ENCODE results near the gene SERF2.
"Not testable (repeated sequence)": the region's sequence is repeated elsewhere in the genome, so short reads cannot be mapped to it uniquely, and the experiment has no call there.

SERF2 gene

GRCh38 chr15:43794269-43795037, 2.3 kb downstream of the SERF2 start:
- DNase-seq, result no peak

- DNase-seq, result no peak
Measured at GRCh38 chr15:43795197-43795596, 3.1 kb downstream of the SERF2 start.

DNA sequence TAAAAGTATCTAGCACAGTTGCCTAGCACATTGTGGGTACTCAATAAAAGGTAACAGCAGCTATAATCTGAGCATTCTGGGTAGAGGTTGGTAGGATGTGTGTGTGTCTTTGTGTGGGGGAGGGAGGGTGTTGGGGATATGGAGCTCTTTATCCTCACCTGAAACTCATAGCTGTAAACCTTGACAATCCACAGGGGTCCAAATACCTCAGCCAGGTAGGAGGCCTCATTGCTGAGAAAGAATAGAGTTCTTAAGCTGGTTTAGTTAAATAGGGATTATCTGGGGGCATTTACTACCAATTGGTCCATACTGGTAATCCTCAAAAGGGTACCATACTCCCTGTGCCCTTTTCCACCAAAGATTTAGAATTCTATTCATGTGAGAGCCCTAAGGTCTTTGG, 3.9 kb downstream of the SERF2 start:
- DNase-seq, result no peak

DNA sequence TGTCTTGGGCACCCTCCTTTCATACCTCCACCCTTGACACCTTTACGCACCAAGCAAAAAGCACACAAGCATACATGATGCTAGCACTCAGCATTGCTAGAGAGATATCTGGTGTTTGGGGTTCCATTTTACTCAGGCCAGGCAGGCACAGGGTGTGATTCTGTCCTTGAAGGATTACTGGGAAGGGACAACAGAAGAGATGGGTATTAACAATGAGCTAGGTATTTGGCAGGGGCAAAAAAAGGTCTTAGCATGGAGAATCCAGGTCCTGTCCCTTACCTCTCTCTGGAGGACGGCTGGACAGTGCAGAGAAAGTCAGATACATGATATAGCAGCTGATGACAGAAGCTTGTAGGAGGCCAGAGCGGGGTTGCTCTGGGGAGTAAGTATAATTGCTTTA, 4.4 kb downstream of the SERF2 start:
- no peak for DNase-seq

- DNase-seq, result no peak
Measured at GRCh38 chr15:43799209-43799944, 7.3 kb downstream of the SERF2 start.

DNA sequence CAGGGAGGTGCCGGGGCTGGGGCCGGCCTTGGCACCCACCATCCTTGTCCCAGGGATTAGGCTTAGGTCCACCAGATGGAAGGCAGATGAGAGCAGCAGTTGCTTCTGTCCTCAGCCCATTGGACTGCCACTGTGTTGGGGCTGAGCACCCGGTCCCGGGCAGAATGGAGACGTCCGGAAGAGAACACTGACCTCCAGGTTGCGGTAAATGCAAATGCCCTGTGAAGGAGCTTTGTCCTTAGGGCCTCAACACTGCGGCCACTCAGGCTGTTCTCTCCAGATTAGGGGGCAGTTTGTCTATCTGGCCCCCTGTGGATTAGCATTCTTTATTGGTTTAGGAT, 7.8 kb downstream of the SERF2 start, which contains the start of gene SERINC4:
TSS of gene SERINC4 (minus strand) at position 276 of the 341 bp plus-strand sequence. CDS start at position 42, 234 bp downstream.
- DNase-seq, result no peak

DNA sequence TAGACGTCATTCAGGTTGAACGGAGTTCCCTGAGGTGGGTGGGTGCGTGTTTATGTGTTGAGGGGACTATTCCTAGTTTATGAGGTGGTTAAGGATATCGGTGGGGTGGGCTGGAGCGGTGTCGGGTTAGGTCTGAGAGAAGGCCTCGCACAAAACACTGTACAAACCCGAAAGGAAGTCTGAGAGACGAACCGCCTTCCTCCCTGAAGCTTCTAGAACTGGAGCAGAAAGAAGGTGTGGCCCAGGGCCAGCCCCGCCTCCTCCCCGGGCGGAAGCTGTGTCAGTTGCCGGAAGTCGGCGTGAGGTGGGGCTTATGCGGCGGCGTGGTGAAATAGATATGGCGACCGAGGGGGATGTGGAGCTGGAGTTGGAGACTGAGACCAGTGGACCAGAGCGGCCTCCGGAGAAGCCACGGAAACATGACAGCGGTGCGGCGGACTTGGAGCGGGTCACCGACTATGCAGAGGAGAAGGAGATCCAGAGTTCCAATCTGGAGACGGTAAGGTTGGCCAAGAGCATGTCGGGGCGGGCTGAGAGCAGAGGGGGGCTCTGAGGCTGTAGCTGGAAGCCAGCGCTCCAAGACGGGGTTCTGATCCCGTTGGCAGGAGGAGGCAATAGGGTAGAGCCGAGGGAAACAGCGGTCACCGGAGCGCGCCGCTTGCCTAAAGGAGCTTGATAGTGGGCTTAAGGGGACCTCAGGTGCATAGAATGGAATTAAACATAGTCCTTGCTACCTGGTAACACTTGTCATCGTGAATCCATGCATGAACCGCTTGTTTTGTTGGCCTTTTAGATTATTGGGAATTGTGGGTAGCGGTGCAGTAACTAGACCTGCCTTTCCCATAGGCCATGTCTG, 8.4 kb downstream of the SERF2 start, which contains the start of gene HYPK:
TSS of gene HYPK (plus strand) at position 314 of the 856 bp plus-strand sequence. CDS start at position 338, 24 bp downstream.
- DNase-seq, result peak; percentile 87

DNA sequence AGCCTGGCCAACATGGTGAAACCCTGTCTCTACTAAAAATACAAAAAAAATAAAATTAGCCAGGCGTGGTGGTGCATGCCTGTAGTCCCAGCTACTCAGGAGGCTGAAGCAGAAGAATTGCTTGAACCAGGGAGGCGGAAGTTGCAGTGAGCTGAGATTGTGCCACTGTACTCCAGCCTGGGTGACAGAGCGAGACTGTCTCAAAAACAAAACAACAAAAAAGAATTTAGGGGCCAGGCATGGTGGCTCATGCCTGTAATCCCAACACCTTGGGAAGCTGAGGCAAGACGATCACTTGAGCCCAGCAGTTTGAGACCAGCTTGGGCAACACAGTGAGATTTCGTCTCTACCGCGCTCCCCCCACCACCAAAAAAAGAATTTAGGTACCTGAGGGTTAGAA, 10.6 kb downstream of the SERF2 start:
- DNase-seq, result not testable (repeated sequence)

DNA sequence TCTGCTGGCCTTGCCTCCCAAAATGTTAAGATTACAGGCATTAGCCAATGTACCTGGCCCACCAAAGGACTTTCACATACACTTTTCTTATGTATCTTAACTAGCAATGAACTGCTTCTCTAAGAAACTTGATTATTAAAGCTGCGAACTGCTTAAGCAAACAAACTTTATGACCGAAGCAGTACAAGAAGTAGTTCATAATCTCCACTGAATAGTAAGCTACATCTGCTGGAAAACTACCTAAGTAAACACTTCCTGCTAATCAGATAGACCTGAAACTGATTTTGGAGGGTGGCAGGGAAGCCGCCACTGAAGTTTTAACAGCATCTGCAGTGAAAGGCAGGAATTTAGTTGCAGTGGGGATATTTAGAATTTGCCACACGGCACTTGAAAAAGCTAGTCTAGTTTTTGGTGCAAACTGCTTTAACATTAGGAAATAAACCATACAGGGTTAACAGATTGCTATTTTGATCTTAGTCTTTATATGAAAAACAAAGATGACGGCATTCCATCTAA, 16.4 kb downstream of the SERF2 start:
- no peak for DNase-seq

DNA sequence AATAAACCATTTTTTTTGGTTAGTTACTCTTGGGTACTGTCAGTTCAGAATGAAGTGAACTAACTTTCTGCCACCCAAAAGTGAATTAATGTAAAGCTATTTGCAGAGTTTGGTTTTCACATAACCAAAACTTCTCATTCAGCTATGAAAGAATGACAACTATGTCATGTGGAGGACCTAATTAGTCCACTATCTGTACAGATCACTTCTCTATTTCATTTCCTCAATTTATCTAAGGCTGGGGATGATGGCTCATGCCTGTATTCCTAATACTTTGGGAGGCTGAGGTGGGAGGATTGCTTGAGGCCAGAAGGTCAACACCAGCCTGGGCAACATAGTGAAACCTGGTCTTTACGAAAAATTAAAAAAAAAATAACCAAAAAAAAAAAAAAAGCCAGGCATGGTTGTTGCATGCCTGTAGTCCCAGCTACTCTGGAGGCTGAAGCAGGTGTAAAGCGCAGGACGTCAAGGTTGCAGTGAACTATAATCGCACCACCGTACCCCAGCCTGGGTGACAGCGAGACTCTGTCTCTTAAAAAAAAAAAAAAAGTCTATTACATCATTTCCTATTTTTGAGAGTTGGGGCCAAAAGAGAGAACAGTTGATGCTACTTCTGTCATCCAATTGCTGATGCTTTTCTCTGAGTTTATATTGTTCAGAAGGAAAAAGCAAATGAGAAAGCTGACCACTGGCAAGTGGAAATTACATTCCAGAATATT, 17.0 kb downstream of the SERF2 start:
- no peak for DNase-seq

DNA sequence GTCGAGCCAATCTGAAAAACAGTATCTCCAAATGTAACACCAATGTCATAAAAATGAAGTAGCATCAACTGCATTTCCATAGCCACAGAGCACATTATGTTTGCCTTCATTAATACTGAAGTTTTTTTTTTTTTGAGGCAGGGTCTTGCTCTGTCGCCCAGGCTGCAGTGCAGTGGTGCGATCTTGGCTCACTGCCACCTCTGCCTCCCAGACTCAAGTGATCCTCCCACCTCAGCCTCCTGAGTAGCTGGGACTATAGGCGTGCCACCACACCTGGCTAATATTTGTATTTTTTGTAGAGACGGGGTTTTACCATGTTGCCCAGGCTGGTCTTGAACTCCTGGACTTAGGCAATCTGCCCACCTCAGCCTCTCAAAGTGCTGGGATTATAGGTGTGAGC, 22.9 kb downstream of the SERF2 start:
- not testable (repeated sequence) for DNase-seq

- no peak for DNase-seq
Measured at GRCh38 chr15:43821505-43821904, 29.4 kb downstream of the SERF2 start.

GRCh38 chr15:43824302-43825246, 32.5 kb downstream of the SERF2 start, which contains the start of gene MFAP1:
MFAP1 (minus strand) TSS chr15:43824690; CDS start chr15:43824569, 121 bp downstream.
- peak; percentile 85 for DNase-seq

DNA sequence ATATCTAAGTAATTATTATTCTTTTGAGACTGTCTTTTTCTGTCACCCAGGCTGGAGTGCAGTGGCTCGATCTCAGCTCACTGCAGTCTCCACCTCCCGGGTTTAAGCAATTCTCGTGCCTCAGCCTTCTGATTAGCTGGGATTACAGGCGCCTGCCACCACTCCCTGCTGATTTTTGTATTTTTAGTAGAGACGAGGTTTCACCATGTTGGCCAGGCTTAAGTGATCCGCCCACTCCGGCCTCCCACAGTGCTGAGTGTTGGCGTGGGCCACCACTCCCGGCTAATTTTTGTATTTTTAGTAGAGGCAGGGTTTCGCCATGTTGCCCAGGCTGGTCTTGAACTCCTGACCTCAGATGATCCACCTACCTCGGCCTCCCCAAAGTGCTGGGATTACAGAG, 33.2 kb downstream of the SERF2 start:
- DNase-seq, result not testable (repeated sequence)

DNA sequence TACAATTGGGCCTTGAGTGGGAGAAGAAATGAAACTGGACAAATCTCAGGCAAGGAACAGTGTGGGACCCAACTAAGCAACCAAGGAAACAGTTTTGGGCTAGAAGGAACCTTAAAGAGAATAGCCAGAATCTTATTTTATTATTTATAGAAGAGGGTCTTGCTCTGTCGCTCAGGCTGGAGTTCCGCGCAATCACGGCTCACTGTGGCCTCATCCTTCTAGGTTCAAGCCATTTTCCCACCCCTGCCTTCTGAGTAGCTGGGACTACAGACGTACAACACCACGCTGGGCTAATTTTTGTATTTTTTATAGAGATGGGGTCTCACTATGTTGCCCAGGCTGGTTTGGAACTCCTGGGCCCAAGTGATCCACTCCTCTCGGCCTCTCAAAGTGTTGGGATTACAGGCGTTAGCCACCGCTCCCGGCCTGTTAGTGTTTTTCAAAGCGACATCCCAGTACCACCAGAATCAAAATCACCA, 33.9 kb downstream of the SERF2 start:
- DNase-seq, result no peak

DNA sequence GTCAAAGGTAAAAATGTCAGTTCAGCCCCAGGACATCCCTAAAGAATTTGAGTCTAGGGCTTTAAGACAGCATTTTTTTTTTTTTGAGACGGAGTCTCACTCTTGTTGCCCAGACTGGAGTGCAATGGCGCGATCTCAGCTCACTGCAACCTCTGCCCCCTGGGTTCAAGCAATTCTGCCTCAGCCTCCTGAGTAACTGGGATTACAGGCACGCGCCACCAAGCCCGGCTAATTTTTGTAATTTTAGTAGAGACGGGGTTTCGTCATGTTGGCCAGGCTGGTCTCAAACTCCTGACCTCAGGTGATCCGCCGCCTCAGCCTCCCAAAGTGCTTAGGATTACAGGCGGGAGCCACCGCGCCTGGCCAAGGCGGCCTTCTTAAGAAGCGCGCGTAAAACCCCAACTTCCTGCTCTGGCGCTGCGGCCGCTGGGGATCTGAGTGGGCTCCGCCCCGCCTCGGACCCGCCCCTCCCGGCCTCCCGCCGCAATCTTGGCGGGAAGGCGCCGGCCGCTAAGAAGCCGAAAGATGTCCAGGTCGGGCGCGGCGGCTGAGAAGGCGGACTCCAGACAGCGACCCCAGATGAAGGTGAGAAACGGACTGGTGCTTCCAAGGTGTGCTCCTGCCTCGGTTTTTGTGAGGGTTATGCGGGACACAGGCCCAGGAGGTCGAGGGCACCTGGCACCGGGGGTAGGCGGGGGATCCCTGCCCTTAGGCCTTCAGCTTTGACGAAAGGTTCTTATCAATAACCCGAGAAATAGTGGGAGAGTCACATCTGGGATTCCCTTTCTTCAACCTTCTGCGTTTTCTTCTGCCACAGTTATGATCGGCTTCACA, 34.6 kb downstream of the SERF2 start, which contains the start of gene WDR76:
TSS of gene WDR76 (plus strand) at position 495 of the 834 bp plus-strand sequence. CDS start at position 526, 31 bp downstream.
- peak; percentile 47 for DNase-seq

- DNase-seq, result no peak
Measured at GRCh38 chr15:43828061-43828657, 36.0 kb downstream of the SERF2 start.

- not testable (repeated sequence) for DNase-seq
Measured at GRCh38 chr15:43829951-43830540, 37.9 kb downstream of the SERF2 start.

All from activated CD4-positive, alpha-beta T cell treated with anti-CD3 and anti-CD28 coated beads for 1 hour (primary cell).